Upper lobe of left lung (tissue), 6 donors: ENCODE data around the gene SH2D2A. TPM values are rescaled to one million over a fixed set of nuclear protein-coding genes. Genes with fewer than 3 reads are reported as not detected.
A peak's percentile ranks its signal among the peaks of the same experiment; 100 is the strongest.

ENCODE experiments used
- ATAC-seq, 2 donors: fragments of 200-7000 bp; cut with Tn5 transposase; one replicate each; pipeline ENCODE4 v1.9.1; 2022; ENCODE audit warnings: mild to moderate bottlenecking in 2 of 2, moderate library complexity in 2 of 2; ENCODE audit not compliant: low FRiP score in 2 of 2
- DNase-seq, 2 donors: peaks; one replicate each; pipeline ENCODE4 v3.0.0-alpha.2; 2019 to 2020
- H3K27ac ChIP-seq, 4 donors: fragments of 200-600 bp; sonication (generic); one replicate each; pipeline ENCODE4 v1.5.1; 2016 to 2019
- H3K27me3 ChIP-seq, 4 donors: fragments of 200-600 bp; sonication (generic); one replicate each; pipeline ENCODE4 v1.5.1; 2017 to 2019
- H3K36me3 ChIP-seq, 4 donors: fragments of 200-600 bp; sonication (generic); one replicate each; pipeline ENCODE4 v1.5.1; 2016 to 2019
- H3K4me1 ChIP-seq, 4 donors: fragments of 200-600 bp; sonication (generic); one replicate each; pipeline ENCODE4 v1.5.1; 2018 to 2019
- H3K4me3 ChIP-seq, 4 donors: fragments of 200-600 bp; sonication (generic); one replicate each; pipeline ENCODE4 v1.5.1; 2017 to 2019; ENCODE audit warnings: mild to moderate bottlenecking in 2 of 4, moderate library complexity in 1 of 4
- H3K9me3 ChIP-seq, 4 donors: fragments of 200-600 bp; sonication (generic); one replicate each; pipeline ENCODE4 v1.5.1; 2018 to 2019
- EP300 ChIP-seq, 4 donors: sonication (generic); formaldehyde crosslinking; IDR thresholded peaks; one replicate each; pipeline ENCODE4 v1.5.1; 2017; ENCODE audit warnings: antibody characterized with exemption in 4 of 4, control low read depth in 2 of 4
- POLR2A ChIP-seq, 4 donors: fragments of 450-650 bp; IDR thresholded peaks; one replicate each; pipeline ENCODE4 v1.5.1; 2016 to 2017; ENCODE audit warnings: antibody characterized with exemption in 4 of 4, mild to moderate bottlenecking in 2 of 4
- POLR2AphosphoS5 ChIP-seq, 2 donors: sonication (generic); formaldehyde crosslinking; IDR thresholded peaks; one replicate each; pipeline ENCODE4 v1.5.1; 2017; ENCODE audit warnings: antibody characterized with exemption in 2 of 2
- WGBS, 2 donors: methylation state at CpG; one replicate each; pipeline ENCODE4 v1.1.5; 2017 to 2018; 5-methylcytosine and 5-hydroxymethylcytosine counted together
- total RNA-seq, 6 donors: library from RNA; depleted of rRNA in 4 of 6; stranded (reverse); fragments of >200 nt in 4 of 6; gene quantifications; one replicate each; pipeline versions ENCODE4 v1.1.0 to v1.2.1, GENCODE V29; 2016 to 2021
- TF ChIP-seq, protein P1 (sequence below), 6 experiments: fragments of 450-650 bp in 4 of 6; fragments of 200-600 bp in 2 of 6; sonication (generic) in 2 of 6; IDR thresholded peaks; one replicate each; pipeline ENCODE4 v1.5.1; 2016 to 2019; ENCODE audit warnings: antibody characterized with exemption in 6 of 6
- donor health status: DM: no; HTN: no; CAD: no; lungs with moderate emphysema.
- donor health status: DM: no; HTN: yes; CAD: no; lungs with severe emphysema.

SH2D2A gene
- total RNA-seq, 6 donors from 2014 or later: 2.3 to 8.4 (median 5.0) TPM

- TF ChIP-seq, protein P1, sequence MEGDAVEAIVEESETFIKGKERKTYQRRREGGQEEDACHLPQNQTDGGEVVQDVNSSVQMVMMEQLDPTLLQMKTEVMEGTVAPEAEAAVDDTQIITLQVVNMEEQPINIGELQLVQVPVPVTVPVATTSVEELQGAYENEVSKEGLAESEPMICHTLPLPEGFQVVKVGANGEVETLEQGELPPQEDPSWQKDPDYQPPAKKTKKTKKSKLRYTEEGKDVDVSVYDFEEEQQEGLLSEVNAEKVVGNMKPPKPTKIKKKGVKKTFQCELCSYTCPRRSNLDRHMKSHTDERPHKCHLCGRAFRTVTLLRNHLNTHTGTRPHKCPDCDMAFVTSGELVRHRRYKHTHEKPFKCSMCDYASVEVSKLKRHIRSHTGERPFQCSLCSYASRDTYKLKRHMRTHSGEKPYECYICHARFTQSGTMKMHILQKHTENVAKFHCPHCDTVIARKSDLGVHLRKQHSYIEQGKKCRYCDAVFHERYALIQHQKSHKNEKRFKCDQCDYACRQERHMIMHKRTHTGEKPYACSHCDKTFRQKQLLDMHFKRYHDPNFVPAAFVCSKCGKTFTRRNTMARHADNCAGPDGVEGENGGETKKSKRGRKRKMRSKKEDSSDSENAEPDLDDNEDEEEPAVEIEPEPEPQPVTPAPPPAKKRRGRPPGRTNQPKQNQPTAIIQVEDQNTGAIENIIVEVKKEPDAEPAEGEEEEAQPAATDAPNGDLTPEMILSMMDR (IDR thresholded peaks at IDR 0.05): no peak
- TF ChIP-seq POLR2A (IDR thresholded peaks at IDR 0.05): no peak
- TF ChIP-seq POLR2AphosphoS5 (IDR thresholded peaks at IDR 0.05): no peak
- no peak for TF ChIP-seq EP300 (IDR thresholded peaks at IDR 0.05)
- Histone ChIP-seq H3K27me3 (no peaks in the 10 kb centered on the region), H3K4me3 (no peak overlapping the region), H3K27ac (no peak overlapping the region), H3K4me1 (peaks cover 13 to 20% (median 18%) of the 10 kb centered on the region in 4 donors), H3K36me3 (no peaks in the 10 kb centered on the region), H3K9me3 (no peaks in the 10 kb centered on the region)
- no peak for DNase-seq
- no peak for ATAC-seq
- 95 to 97% methylated on average over 10 of the region's 10 CpGs for WGBS, 2 donors
Measured at GRCh38 chr1:156812293-156812990, 4.2 kb downstream of the SH2D2A start.

DNA sequence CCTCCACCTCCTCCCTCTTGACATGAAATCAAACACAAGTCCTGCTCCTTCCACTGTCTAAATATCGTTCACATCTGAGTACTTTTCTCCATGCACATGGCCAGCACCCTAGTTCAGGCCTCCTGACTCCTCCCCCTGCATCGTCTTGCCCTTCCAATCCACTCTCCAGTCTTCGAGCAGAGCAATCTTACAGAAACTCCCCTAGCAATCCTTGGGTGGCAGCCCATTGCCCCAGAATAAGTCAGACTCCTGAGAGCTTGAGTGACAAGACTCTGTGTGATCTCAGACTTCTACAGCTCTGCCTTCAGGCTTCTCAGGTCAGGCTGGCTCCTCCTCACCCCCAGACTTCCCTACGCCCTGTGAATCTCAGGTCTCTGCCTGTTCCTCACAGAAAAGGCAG lies 5.5 kb downstream of the SH2D2A start:
- ATAC-seq (no peak), DNase-seq (no peak)

GRCh38 chr1:156809711-156810366 lies 6.8 kb downstream of the SH2D2A start:
- no peaks in the 10 kb centered on the region for H3K9me3 ChIP-seq
- no peaks in the 10 kb centered on the region for H3K27me3 ChIP-seq
- DNase-seq: no peak
- TF ChIP-seq, protein P1 (IDR thresholded peaks at IDR 0.05): no peak
- TF ChIP-seq POLR2A (IDR thresholded peaks at IDR 0.05) (no peak), POLR2AphosphoS5 (IDR thresholded peaks at IDR 0.05) (no peak), EP300 (IDR thresholded peaks at IDR 0.05) (no peak)
- H3K4me1 ChIP-seq: peaks cover 13 to 24% (median 18%) of the 10 kb centered on the region in 4 donors
- H3K4me3 ChIP-seq: no peak overlapping the region
- no peak overlapping the region for H3K27ac ChIP-seq
- ATAC-seq: no peak
- no peaks in the 10 kb centered on the region for H3K36me3 ChIP-seq
- WGBS, 2 donors: 89 to 92% methylated on average over 7 of the region's 7 CpGs

More for the DNA sequence above, 5.5 kb downstream of the SH2D2A start:
- no peak for TF ChIP-seq POLR2A (IDR thresholded peaks at IDR 0.05)
- no peak for TF ChIP-seq EP300 (IDR thresholded peaks at IDR 0.05)
- no peak for TF ChIP-seq POLR2AphosphoS5 (IDR thresholded peaks at IDR 0.05)
- TF ChIP-seq, protein P1 (IDR thresholded peaks at IDR 0.05): no peak
- H3K4me1 ChIP-seq: peaks cover 13 to 24% (median 19%) of the 10 kb centered on the region in 4 donors
- H3K27ac ChIP-seq: no peak overlapping the region
- H3K9me3 ChIP-seq: no peaks in the 10 kb centered on the region
- H3K36me3 ChIP-seq: no peaks in the 10 kb centered on the region
- no peaks in the 10 kb centered on the region for H3K27me3 ChIP-seq
- WGBS, 2 donors: 62 to 68% methylated on average over 4 of the region's 4 CpGs
- H3K4me3 ChIP-seq: no peak overlapping the region

- TF ChIP-seq POLR2A (IDR thresholded peaks at IDR 0.05) (no peak), POLR2AphosphoS5 (IDR thresholded peaks at IDR 0.05) (no peak), EP300 (IDR thresholded peaks at IDR 0.05) (no peak)
- TF ChIP-seq, protein P1 (IDR thresholded peaks at IDR 0.05): no peak
- Histone ChIP-seq H3K27me3 (no peaks in the 10 kb centered on the region), H3K27ac (no peak overlapping the region), H3K4me3 (no peak overlapping the region), H3K4me1 (peaks cover 11 to 25% (median 17%) of the 10 kb centered on the region in 4 donors), H3K36me3 (no peaks in the 10 kb centered on the region), H3K9me3 (no peaks in the 10 kb centered on the region)
- WGBS, 2 donors: 96 to 99% methylated on average over 10 of the region's 10 CpGs
- DNase-seq (peak in 1 of 2 donors; percentile 61), ATAC-seq (no peak)
Measured at GRCh38 chr1:156809281-156809680, 7.4 kb downstream of the SH2D2A start.
